Spleen (tissue), 11 donors: ENCODE measurements around the gene LOXL1. TPM values are rescaled to one million over a fixed set of nuclear protein-coding genes. Genes with fewer than 3 reads are reported as not detected.

Experiments used
- DNase-seq: peaks from one replicate; pipeline ENCODE4 v3.0.0-alpha.2; 2020
- H3K27ac ChIP-seq, 8 donors: fragments of 200-600 bp; sonication (generic) in 7 of 8; 1 replicate in 4 of 8; 2 replicates in 4 of 8; pipeline versions ENCODE4 v1.5.0 to v1.8.0; 2016 to 2021; ENCODE audit warnings: inconsistent platforms in 4 of 8, mild to moderate bottlenecking in 4 of 8, moderate library complexity in 1 of 8
- H3K27me3 ChIP-seq, 7 donors: fragments of 200-600 bp; sonication (generic) in 6 of 7; replicated peaks in 1 of 7; 1 replicate in 4 of 7; 2 replicates in 3 of 7; pipeline versions ENCODE4 v1.5.0 to v1.8.0; 2016 to 2021; ENCODE audit warnings: inconsistent platforms in 3 of 7, mild to moderate bottlenecking in 1 of 7
- H3K36me3 ChIP-seq, 6 donors: fragments of 200-600 bp; sonication (generic) in 5 of 6; 1 replicate in 4 of 6; 2 replicates in 2 of 6; pipeline versions ENCODE4 v1.5.0 to v1.8.0; 2016 to 2021; ENCODE audit warnings: inconsistent platforms in 2 of 6
- H3K4me1 ChIP-seq, 6 donors: fragments of 200-600 bp; sonication (generic) in 5 of 6; 1 replicate in 3 of 6; 2 replicates in 3 of 6; pipeline versions ENCODE4 v1.5.0 to v1.8.0; 2016 to 2021; ENCODE audit warnings: inconsistent platforms in 3 of 6
- H3K4me3 ChIP-seq, 8 donors: fragments of 200-600 bp; sonication (generic) in 7 of 8; 1 replicate in 4 of 8; 2 replicates in 4 of 8; pipeline versions ENCODE4 v1.5.0 to v1.8.0; 2016 to 2021; ENCODE audit warnings: inconsistent platforms in 4 of 8, mild to moderate bottlenecking in 4 of 8, moderate library complexity in 2 of 8
- H3K9me3 ChIP-seq, 8 donors: fragments of 200-600 bp; sonication (generic) in 7 of 8; 1 replicate in 4 of 8; 2 replicates in 4 of 8; pipeline versions ENCODE4 v1.5.0 to v1.8.0; 2016 to 2021; ENCODE audit warnings: inconsistent platforms in 4 of 8
- CTCF ChIP-seq, 11 experiments: fragments of 200-600 bp in 7 of 11; fragments of 450-650 bp in 4 of 11; sonication (generic) in 4 of 11; IDR thresholded peaks in 8 of 11; conservative IDR thresholded peaks in 3 of 11; 1 replicate in 7 of 11; 2 replicates in 4 of 11; pipeline versions ENCODE4 v1.4.0 to v1.8.0; 2016 to 2021; ENCODE audit warnings: antibody characterized with exemption in 11 of 11, inconsistent platforms in 4 of 11, mild to moderate bottlenecking in 1 of 11
- POLR2A ChIP-seq, 3 donors: fragments of 450-650 bp; IDR thresholded peaks; one replicate each; pipeline ENCODE4 v1.5.1; 2017; ENCODE audit warnings: antibody characterized with exemption in 3 of 3, mild to moderate bottlenecking in 1 of 3
- POLR2AphosphoS5 ChIP-seq, 3 donors: sonication (generic); formaldehyde crosslinking; IDR thresholded peaks; one replicate each; pipeline ENCODE4 v1.5.1; 2017; ENCODE audit warnings: antibody characterized with exemption in 3 of 3
- WGBS, 5 donors: extraction: QIAGEN DNeasy Blood & Tissue Kit in 3 of 5; methylation state at CpG; one replicate each; pipeline versions ENCODE4 v1.1.5 to v1.1.7; 2013 to 2018; 5-methylcytosine and 5-hydroxymethylcytosine counted together
- intact Hi-C: fragments of 100-400 bp; cut with DNase I; formaldehyde crosslinking; loops from one replicate; pipeline ENCODE4 v1.15.0; 2023; ENCODE audit warnings: low total_unique reads
- polyA plus RNA-seq, 3 donors: library from polyadenylated mRNA; stranded (reverse); fragments of 200-250 nt; gene quantifications; one replicate each; pipeline ENCODE4 v1.2.1, GENCODE V29; 2013
- total RNA-seq, 7 donors: library from RNA; depleted of rRNA in 3 of 7; stranded (reverse); fragments of >200 nt in 3 of 7; fragmentation: NEBNext Ultra II Directional in 4 of 7; extraction: Animal tissue kit (Norgen Biotek cat#: 25700) in 4 of 7; gene quantifications; one replicate each; pipeline versions ENCODE4 v1.1.0 to v1.2.1, GENCODE V29; 2016 to 2021
- donor health status: healthy with polysubstance abuse.
- donor health status: DM: no; HTN: no; CAD: no; lungs with moderate emphysema.
- donor health status: DM: no; HTN: no; CAD: no.
- donor health status: Bipolar disorder and iron deficiency.
- donor health status: healthy.
- donor health status: DM: no; HTN: no; CAD: no.
- donor health status: DM: yes; HTN: yes; CAD: no.

The LOXL1 gene
- total and polyA plus RNA-seq, 10 donors, result 3.3 to 11.3 (median 8.1) TPM

- TF ChIP-seq POLR2AphosphoS5 (IDR thresholded peaks at IDR 0.05) (no peak), CTCF (IDR thresholded peaks at IDR 0.05 in 8 of 11, conservative IDR thresholded peaks at IDR 0.05 in 3 of 11) (no peak), POLR2A (IDR thresholded peaks at IDR 0.05) (no peak)
- Histone ChIP-seq H3K27me3 (peaks cover 0 to 6% (median 0%) of the 10 kb centered on the region in 7 donors), H3K36me3 (no peaks in the 10 kb centered on the region), H3K4me1 (peaks cover 0 to 5% (median 2%) of the 10 kb centered on the region in 6 donors), H3K27ac (no peak overlapping the region), H3K4me3 (no peak overlapping the region), H3K9me3 (no peaks in the 10 kb centered on the region)
- intact Hi-C loops, result no loop called here
- 75 to 79% (median 76%) methylated on average over 4 of the region's 4 CpGs for WGBS, 5 donors
- DNase-seq, result peak; percentile 19
Observed at GRCh38 chr15:73906346-73907034, 19.8 kb upstream of the LOXL1 start.

GRCh38 chr15:73907035-73907408 is 19.2 kb upstream of the LOXL1 start:
- Histone ChIP-seq H3K9me3 (no peaks in the 10 kb centered on the region), H3K4me3 (no peak overlapping the region), H3K27ac (no peak overlapping the region), H3K36me3 (no peaks in the 10 kb centered on the region), H3K27me3 (peaks cover 0 to 6% (median 0%) of the 10 kb centered on the region in 7 donors), H3K4me1 (peaks cover 0 to 5% (median 2%) of the 10 kb centered on the region in 6 donors)
- TF ChIP-seq POLR2AphosphoS5 (IDR thresholded peaks at IDR 0.05), result no peak
- TF ChIP-seq POLR2A (IDR thresholded peaks at IDR 0.05), result no peak
- TF ChIP-seq CTCF (IDR thresholded peaks at IDR 0.05 in 8 of 11, conservative IDR thresholded peaks at IDR 0.05 in 3 of 11), result no peak
- DNase-seq, result no peak
- WGBS, 5 donors, result 27 to 53% (median 32%) methylated on average over 2 of the region's 2 CpGs
- intact Hi-C loops, result no loop called here

GRCh38 chr15:73908030-73908821 is 18.0 kb upstream of the LOXL1 start:
- 13 to 19% (median 16%) methylated on average over 6 to 7 of the region's 7 CpGs for WGBS, 5 donors
- DNase-seq, result peak; percentile 93
- Histone ChIP-seq H3K4me3 (no peak overlapping the region), H3K27me3 (peaks cover 0 to 6% (median 0%) of the 10 kb centered on the region in 7 donors), H3K9me3 (no peaks in the 10 kb centered on the region), H3K4me1 (peaks cover 0 to 5% (median 2%) of the 10 kb centered on the region in 6 donors), H3K27ac (no peak overlapping the region), H3K36me3 (no peaks in the 10 kb centered on the region)
- intact Hi-C loops, result no loop called here
- TF ChIP-seq CTCF (IDR thresholded peaks at IDR 0.05 in 8 of 11, conservative IDR thresholded peaks at IDR 0.05 in 3 of 11) (peak; percentile 69 to 98 (median 90)), POLR2A (IDR thresholded peaks at IDR 0.05) (no peak), POLR2AphosphoS5 (IDR thresholded peaks at IDR 0.05) (peak in 2 of 3 donors; percentile 30 to 47)

- no peak for TF ChIP-seq POLR2AphosphoS5 (IDR thresholded peaks at IDR 0.05)
- no peak for TF ChIP-seq CTCF (IDR thresholded peaks at IDR 0.05 in 8 of 11, conservative IDR thresholded peaks at IDR 0.05 in 3 of 11)
- no peak for TF ChIP-seq POLR2A (IDR thresholded peaks at IDR 0.05)
- Histone ChIP-seq H3K36me3 (no peaks in the 10 kb centered on the region), H3K9me3 (no peaks in the 10 kb centered on the region), H3K4me1 (peaks cover 0 to 8% (median 2%) of the 10 kb centered on the region in 6 donors), H3K27me3 (peaks cover 0 to 6% (median 0%) of the 10 kb centered on the region in 7 donors), H3K27ac (no peak overlapping the region), H3K4me3 (no peak overlapping the region)
- no peak for DNase-seq
- WGBS, 5 donors, result 92 to 95% (median 95%) methylated on average over 2 of the region's 2 CpGs
- intact Hi-C loops, result no loop called here
Observed at GRCh38 chr15:73908822-73909122, 17.5 kb upstream of the LOXL1 start.
